WTC11 (cell line): Measurements from ENCODE around the gene OBSCN. TPM values are rescaled to one million over a fixed set of nuclear protein-coding genes. Genes with fewer than 3 reads are reported as not detected.

Experiments
- ATAC-seq: fragments of 200-7000 bp; cut with Tn5 transposase; 2 replicates; pipeline ENCODE4 v1.10.0; 2021; ENCODE audit warnings: mild to moderate bottlenecking, moderate library complexity
- CTCF ChIA-PET: fragments of 300-600 bp; sonication (Branson Sonifier 250); formaldehyde crosslinking; loops from one replicate; lab custom pipeline; 2021; ENCODE audit warnings: antibody characterized with exemption; lab: Charles Lee
- POLR2A ChIA-PET: fragments of 350-600 bp; sonication (Branson Sonifier 250); formaldehyde crosslinking; loops from one replicate; lab custom pipeline; 2021; ENCODE audit warnings: antibody characterized with exemption; lab: Charles Lee
- DNase-seq: peaks from one replicate; pipeline ENCODE4 v3.0.0; 2021; ENCODE audit warnings: low spot score
- H3K27ac Mint-ChIP-seq: 2 replicates; pipeline ENCODE4 v1.8.0; 2021; ENCODE audit warnings: mixed read lengths
- H3K27me3 Mint-ChIP-seq: 2 replicates; pipeline ENCODE4 v1.8.0; 2021; ENCODE audit warnings: low read depth, mild to moderate bottlenecking, moderate library complexity, mixed read lengths
- H3K36me3 Mint-ChIP-seq: 2 replicates; pipeline ENCODE4 v1.8.0; 2021; ENCODE audit warnings: mixed read lengths
- H3K4me1 Mint-ChIP-seq: 2 replicates; pipeline ENCODE4 v1.8.0; 2022; ENCODE audit warnings: mixed read lengths
- H3K4me3 Mint-ChIP-seq: 2 replicates; pipeline ENCODE4 v1.8.0; 2021; ENCODE audit warnings: mild to moderate bottlenecking, moderate library complexity, mixed read lengths
- H3K9me3 Mint-ChIP-seq: 2 replicates; pipeline ENCODE4 v1.8.0; 2021; ENCODE audit warnings: mixed read lengths
- E2F4 ChIP-seq: sonication (generic); formaldehyde crosslinking; IDR thresholded peaks from 2 replicates; pipeline ENCODE4 v1.8.1; 2022; ENCODE audit warnings: low read depth, mild to moderate bottlenecking, moderate library complexity, missing genetic modification reagents, borderline replicate concordance
- ERG ChIP-seq: fragments of 250-450 bp; sonication (Bioruptor Pico); IDR thresholded peaks from 2 replicates; pipeline ENCODE4 v1.8.0; 2021; ENCODE audit warnings: mild to moderate bottlenecking
- ETV6 ChIP-seq: sonication (generic); formaldehyde crosslinking; IDR thresholded peaks from 2 replicates; pipeline ENCODE4 v1.8.1; 2022; ENCODE audit warnings: mild to moderate bottlenecking, missing genetic modification reagents
- HMGA2 ChIP-seq: fragments of 250-450 bp; sonication (Bioruptor Pico); IDR thresholded peaks from 2 replicates; pipeline ENCODE4 v1.4.0; 2021; ENCODE audit warnings: mild to moderate bottlenecking, moderate library complexity
- IRF1 ChIP-seq: sonication (generic); formaldehyde crosslinking; IDR thresholded peaks from 2 replicates; pipeline ENCODE4 v1.8.0; 2023; ENCODE audit warnings: missing genetic modification reagents
- IRF2 ChIP-seq: sonication (generic); formaldehyde crosslinking; IDR thresholded peaks from 2 replicates; pipeline ENCODE4 v1.8.0; 2022; ENCODE audit warnings: low read depth, missing genetic modification reagents, borderline replicate concordance
- NR2C2 ChIP-seq: sonication (generic); formaldehyde crosslinking; IDR thresholded peaks from 2 replicates; pipeline ENCODE4 v1.8.0; 2022; ENCODE audit warnings: mild to moderate bottlenecking, missing genetic modification reagents
- NR3C1 ChIP-seq: sonication (generic); formaldehyde crosslinking; conservative IDR thresholded peaks from 2 replicates; pipeline ENCODE4 v1.8.1; 2023; ENCODE audit warnings: low read depth, mild to moderate bottlenecking, missing genetic modification reagents
- PRDM15 ChIP-seq: sonication (generic); formaldehyde crosslinking; IDR thresholded peaks from 2 replicates; pipeline ENCODE4 v1.8.0; 2022; ENCODE audit warnings: missing genetic modification reagents
- PRRX2 ChIP-seq: fragments of 250-450 bp; sonication (Bioruptor Pico); IDR thresholded peaks from 2 replicates; pipeline ENCODE4 v1.8.0; 2021; ENCODE audit warnings: mild to moderate bottlenecking
- SMAD3 ChIP-seq: sonication (generic); formaldehyde crosslinking; IDR thresholded peaks from 2 replicates; pipeline ENCODE4 v1.8.0; 2022; ENCODE audit warnings: missing genetic modification reagents, mild to moderate bottlenecking, borderline replicate concordance
- ZMAT4 ChIP-seq: fragments of 250-450 bp; sonication (Bioruptor Pico); IDR thresholded peaks from 2 replicates; pipeline ENCODE4 v1.9.0; 2021; ENCODE audit warnings: mild to moderate bottlenecking
- ZNF396 ChIP-seq: fragments of 250-450 bp; sonication (Bioruptor Pico); IDR thresholded peaks from 2 replicates; pipeline ENCODE4 v1.8.0; 2021; ENCODE audit warnings: mild to moderate bottlenecking, moderate library complexity, borderline replicate concordance
- ZNF423 ChIP-seq: fragments of 250-450 bp; sonication (Bioruptor Pico); IDR thresholded peaks from 2 replicates; pipeline ENCODE4 v2.1.2; 2022; ENCODE audit warnings: mild to moderate bottlenecking, moderate library complexity
- ZNF425 ChIP-seq: fragments of 250-450 bp; sonication (Bioruptor Pico); conservative IDR thresholded peaks from 2 replicates; pipeline ENCODE4 v1.9.0; 2021; ENCODE audit warnings: mild to moderate bottlenecking
- total RNA-seq: library from RNA; stranded (reverse); gene quantifications from 3 replicates; pipeline ENCODE4 v1.2.3, GENCODE V29; 2021

The OBSCN gene
- total RNA-seq, 1 experiment from 2014 or later, result 38.8 TPM

GRCh38 chr1:228287541-228288425 lies 79.9 kb downstream of the OBSCN start (continued):
- TF ChIP-seq IRF2 (CRISPR knock-in tag), result no peak
- no peak for TF ChIP-seq HMGA2 (CRISPR knock-in tag)
- no peak for TF ChIP-seq NR3C1 (CRISPR knock-in tag)

GRCh38 chr1:228288536-228289238 lies 80.8 kb downstream of the OBSCN start:
- POLR2A ChIA-PET, result interaction anchor here (1.2 kb wide), 1 partner anchor 13 kb away, joined by 3 read pairs; no protein-coding TSS in a partner anchor

GRCh38 chr1:228289239-228289849 lies 81.5 kb downstream of the OBSCN start:
- Mint-ChIP-seq H3K36me3 (peaks cover 29% of the 10 kb centered on the region), H3K4me1 (no peaks in the 10 kb centered on the region), H3K27me3 (no peaks in the 10 kb centered on the region; the same call in 1 of the 2 replicates), H3K4me3 (no peak overlapping the region), H3K27ac (no peak overlapping the region), H3K9me3 (peaks cover 11% of the 10 kb centered on the region)
- ATAC-seq, result no peak
- POLR2A ChIA-PET, result interaction anchor here (1.2 kb wide), 1 partner anchor 14 kb away, joined by 3 read pairs; no protein-coding TSS in a partner anchor
- CTCF ChIA-PET, result no interaction called here
- no peak for TF ChIP-seq SMAD3
- TF ChIP-seq PRRX2 (CRISPR knock-in tag), result no peak
- no peak for TF ChIP-seq HMGA2 (CRISPR knock-in tag)
- no peak for DNase-seq

More at GRCh38 chr1:228288536-228289238, 80.8 kb downstream of the OBSCN start:
- Mint-ChIP-seq H3K27ac (no peak overlapping the region), H3K9me3 (peaks cover 5% of the 10 kb centered on the region), H3K36me3 (peaks cover 26% of the 10 kb centered on the region), H3K27me3 (no peaks in the 10 kb centered on the region), H3K4me3 (no peak overlapping the region), H3K4me1 (no peaks in the 10 kb centered on the region)
- TF ChIP-seq ZNF396 (no peak), SMAD3 (no peak), ETV6 (CRISPR knock-in tag) (no peak), ZNF423 (CRISPR knock-in tag) (no peak), IRF1 (CRISPR knock-in tag) (no peak)
- DNase-seq (no peak), ATAC-seq (no peak)
- CTCF ChIA-PET, result interaction anchor here (0.5 kb wide), 1 partner anchor 25 kb away, joined by 3 read pairs; no protein-coding TSS in a partner anchor

GRCh38 chr1:228289996-228290881 lies 82.4 kb downstream of the OBSCN start:
- ChIA-PET POLR2A (interaction anchor here (0.7 to 1.2 kb wide), 3 partner anchors 14 to 76 kb away, joined by 3 read pairs; no protein-coding TSS in a partner anchor), CTCF (no interaction called here)
- no peaks in the 10 kb centered on the region; the same call in 1 of the 2 replicates for H3K27me3 Mint-ChIP-seq
- DNase-seq (no peak), ATAC-seq (no peak)
- no peak overlapping the region for H3K27ac Mint-ChIP-seq
- H3K9me3 Mint-ChIP-seq, result peaks cover 17% of the 10 kb centered on the region
- H3K4me3 Mint-ChIP-seq, result no peak overlapping the region
- H3K4me1 Mint-ChIP-seq, result no peaks in the 10 kb centered on the region
- peaks cover 33% of the 10 kb centered on the region for H3K36me3 Mint-ChIP-seq
- TF ChIP-seq PRDM15 (no peak), ERG (CRISPR knock-in tag) (no peak), E2F4 (no peak), ZNF425 (CRISPR knock-in tag) (no peak), NR2C2 (no peak), ZMAT4 (no peak)
